ENCODE results near the gene GALNS.

GALNS gene

GRCh38 chr16:88784856-88785105, 72.0 kb downstream of the GALNS start:
- Histone ChIP-seq H3K27ac (ENCODE audit: poor library complexity, severe bottlenecking) (peak overlapping the region; percentile 92), H3K36me3 (ENCODE audit: low read depth) (peaks cover 4% of the 10 kb centered on the region; the same call in 1 of the 2 replicates), H3K4me3 (ENCODE audit: severe bottlenecking) (peak overlapping the region; percentile 87), H3K27me3 (ENCODE audit: insufficient read depth, poor library complexity, severe bottlenecking) (no peaks in the 10 kb centered on the region), H3K4me1 (ENCODE audit: insufficient read depth, poor library complexity, severe bottlenecking) (peaks cover 28% of the 10 kb centered on the region), H3K9me3 (ENCODE audit: severe bottlenecking) (no peaks in the 10 kb centered on the region)
- TF ChIP-seq, protein P1, sequence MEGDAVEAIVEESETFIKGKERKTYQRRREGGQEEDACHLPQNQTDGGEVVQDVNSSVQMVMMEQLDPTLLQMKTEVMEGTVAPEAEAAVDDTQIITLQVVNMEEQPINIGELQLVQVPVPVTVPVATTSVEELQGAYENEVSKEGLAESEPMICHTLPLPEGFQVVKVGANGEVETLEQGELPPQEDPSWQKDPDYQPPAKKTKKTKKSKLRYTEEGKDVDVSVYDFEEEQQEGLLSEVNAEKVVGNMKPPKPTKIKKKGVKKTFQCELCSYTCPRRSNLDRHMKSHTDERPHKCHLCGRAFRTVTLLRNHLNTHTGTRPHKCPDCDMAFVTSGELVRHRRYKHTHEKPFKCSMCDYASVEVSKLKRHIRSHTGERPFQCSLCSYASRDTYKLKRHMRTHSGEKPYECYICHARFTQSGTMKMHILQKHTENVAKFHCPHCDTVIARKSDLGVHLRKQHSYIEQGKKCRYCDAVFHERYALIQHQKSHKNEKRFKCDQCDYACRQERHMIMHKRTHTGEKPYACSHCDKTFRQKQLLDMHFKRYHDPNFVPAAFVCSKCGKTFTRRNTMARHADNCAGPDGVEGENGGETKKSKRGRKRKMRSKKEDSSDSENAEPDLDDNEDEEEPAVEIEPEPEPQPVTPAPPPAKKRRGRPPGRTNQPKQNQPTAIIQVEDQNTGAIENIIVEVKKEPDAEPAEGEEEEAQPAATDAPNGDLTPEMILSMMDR (IDR thresholded peaks at IDR 0.05; ENCODE audit: poor library complexity, severe bottlenecking), result no peak
- ATAC-seq (ENCODE audit: low read depth) (peak; percentile 4), DNase-seq (ENCODE audit: low spot score) (no peak)

- peaks cover 28% of the 10 kb centered on the region for H3K4me1 ChIP-seq (ENCODE audit: insufficient read depth, poor library complexity, severe bottlenecking)
- peaks cover 4% of the 10 kb centered on the region; the same call in 1 of the 2 replicates for H3K36me3 ChIP-seq (ENCODE audit: low read depth)
- ATAC-seq (ENCODE audit: low read depth) (peak; percentile 41), DNase-seq (ENCODE audit: low spot score) (peak; percentile 77)
- peak overlapping the region; percentile 92 for H3K27ac ChIP-seq (ENCODE audit: poor library complexity, severe bottlenecking)
- peak overlapping the region; percentile 87 for H3K4me3 ChIP-seq (ENCODE audit: severe bottlenecking)
- TF ChIP-seq, protein P1 (IDR thresholded peaks at IDR 0.05; ENCODE audit: poor library complexity, severe bottlenecking), result peak; percentile 47
- no peaks in the 10 kb centered on the region for H3K9me3 ChIP-seq (ENCODE audit: severe bottlenecking)
- H3K27me3 ChIP-seq (ENCODE audit: insufficient read depth, poor library complexity, severe bottlenecking), result no peaks in the 10 kb centered on the region
Measured at GRCh38 chr16:88784074-88784855, 72.5 kb downstream of the GALNS start.

DNA sequence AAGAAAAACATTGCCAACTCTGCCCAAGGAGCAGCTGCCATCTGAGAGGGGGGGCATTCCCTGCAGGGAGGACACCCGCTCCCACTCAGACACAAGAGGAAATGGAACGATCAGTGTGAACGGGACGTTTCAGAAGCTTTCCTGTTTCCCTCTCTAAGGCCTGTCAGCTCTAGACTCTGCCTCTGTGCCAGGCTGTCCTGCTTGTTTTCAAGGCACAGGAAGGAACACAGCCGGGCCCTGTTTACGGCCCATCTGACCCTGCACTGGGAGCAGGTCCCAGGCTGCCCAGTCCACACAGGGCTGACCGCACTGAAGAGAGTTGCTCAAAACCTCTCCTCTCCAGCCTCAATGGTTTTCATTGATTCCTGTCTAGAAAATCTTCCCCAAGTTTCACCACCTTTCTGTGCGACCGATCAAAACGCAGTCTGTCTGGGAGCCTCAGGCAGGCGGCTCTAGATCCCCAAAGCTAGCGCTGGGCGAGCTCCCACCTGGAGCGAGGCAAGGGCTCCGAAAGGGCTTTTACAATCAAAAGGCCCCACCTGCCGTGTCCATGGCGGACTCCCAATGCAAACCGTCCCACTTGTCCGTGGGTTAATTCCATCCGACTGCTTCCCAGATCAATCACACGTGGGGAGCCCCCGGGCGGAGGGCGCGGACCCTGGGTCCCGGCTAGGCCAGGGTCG, 73.2 kb downstream of the GALNS start:
- peak overlapping the region; percentile 92 for H3K27ac ChIP-seq (ENCODE audit: poor library complexity, severe bottlenecking)

GRCh38 chr16:88782454-88783390, 74.0 kb downstream of the GALNS start:
- DNase-seq (ENCODE audit: low spot score), result peak; percentile 90
- H3K4me3 ChIP-seq (ENCODE audit: severe bottlenecking), result peak overlapping the region; percentile 87
- ATAC-seq (ENCODE audit: low read depth), result peak; percentile 76
- H3K9me3 ChIP-seq (ENCODE audit: severe bottlenecking), result no peaks in the 10 kb centered on the region
- TF ChIP-seq, protein P1 (IDR thresholded peaks at IDR 0.05; ENCODE audit: poor library complexity, severe bottlenecking), result no peak
- H3K36me3 ChIP-seq (ENCODE audit: low read depth), result peaks cover 4% of the 10 kb centered on the region; the same call in 1 of the 2 replicates
- no peaks in the 10 kb centered on the region for H3K27me3 ChIP-seq (ENCODE audit: insufficient read depth, poor library complexity, severe bottlenecking)
- peak overlapping the region; percentile 92 for H3K27ac ChIP-seq (ENCODE audit: poor library complexity, severe bottlenecking)
- H3K4me1 ChIP-seq (ENCODE audit: insufficient read depth, poor library complexity, severe bottlenecking), result peaks cover 28% of the 10 kb centered on the region

More for the DNA sequence above, 73.2 kb downstream of the GALNS start:
- ATAC-seq (ENCODE audit: low read depth), result peak; percentile 13; the same call in 2 of the 3 replicates
- Histone ChIP-seq H3K9me3 (ENCODE audit: severe bottlenecking) (no peaks in the 10 kb centered on the region), H3K27me3 (ENCODE audit: insufficient read depth, poor library complexity, severe bottlenecking) (no peaks in the 10 kb centered on the region), H3K36me3 (ENCODE audit: low read depth) (peaks cover 4% of the 10 kb centered on the region; the same call in 1 of the 2 replicates), H3K4me3 (ENCODE audit: severe bottlenecking) (peak overlapping the region; percentile 87), H3K4me1 (ENCODE audit: insufficient read depth, poor library complexity, severe bottlenecking) (peaks cover 28% of the 10 kb centered on the region)
- TF ChIP-seq, protein P1 (IDR thresholded peaks at IDR 0.05; ENCODE audit: poor library complexity, severe bottlenecking), result no peak
- DNase-seq (ENCODE audit: low spot score), result no peak
